Right ventricle myocardium superior (tissue), 1 donor: ENCODE measurements around the gene DNMT3A. TPM values are rescaled to one million over a fixed set of nuclear protein-coding genes. Genes with fewer than 3 reads are reported as not detected.

ENCODE experiments used
- ATAC-seq: fragments of 200-7000 bp; cut with Tn5 transposase; one replicate; pipeline ENCODE4 v1.9.1; 2020; ENCODE audit warnings: mild to moderate bottlenecking; ENCODE audit not compliant: poor library complexity
- DNase-seq: peaks from one replicate; pipeline ENCODE4 v3.0.0-alpha.2; 2020
- intact Hi-C: fragments of 100-400 bp; cut with DNase I; formaldehyde crosslinking; loops from one replicate; pipeline ENCODE4 v1.11.2; 2022
- total RNA-seq: library from RNA; stranded (reverse); fragmentation: NEBNext Ultra II Directional; extraction: Animal tissue kit (Norgen Biotek cat#: 25700); gene quantifications from one replicate; pipeline ENCODE4 v1.2.1, GENCODE V29; 2021
- donor health status: DM: no; HTN: yes; CAD: no; lungs with severe emphysema.

Gene DNMT3A
- total RNA-seq, 1 donor from 2014 or later = 20.2 TPM

GRCh38 chr2:25356088-25356487 is 14.4 kb upstream of the DNMT3A start:
- DNase-seq (no peak), ATAC-seq (no peak)
- intact Hi-C loops = no loop called here

GRCh38 chr2:25355270-25355669 is 13.5 kb upstream of the DNMT3A start:
- no peak for ATAC-seq
- no peak for DNase-seq
- intact Hi-C loops = no loop called here

- ATAC-seq (no peak), DNase-seq (no peak)
- intact Hi-C loops = no loop called here
Observed at GRCh38 chr2:25354116-25354515, 12.4 kb upstream of the DNMT3A start.

GRCh38 chr2:25349397-25349796 is 7.7 kb upstream of the DNMT3A start:
- no peak for ATAC-seq
- intact Hi-C loops = no loop called here

DNA sequence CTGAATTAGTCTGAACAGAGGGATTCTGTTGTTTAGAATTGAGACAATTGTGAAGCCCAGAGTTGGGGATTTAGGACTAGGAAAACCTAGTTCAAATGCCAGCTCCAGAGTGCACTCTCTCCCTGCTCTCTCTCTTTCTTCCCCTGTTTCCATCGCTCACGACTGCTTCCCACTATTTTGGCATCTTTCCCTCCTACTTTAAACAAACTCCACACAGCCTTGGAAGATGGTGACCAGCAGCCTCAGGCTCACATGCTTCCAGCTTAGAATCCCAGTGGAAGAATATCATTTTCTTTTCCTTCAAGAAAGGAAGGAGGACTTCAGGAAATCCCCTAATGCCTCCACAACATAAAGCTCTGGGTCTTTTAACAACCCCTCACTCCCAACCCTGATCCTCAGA is 6.1 kb upstream of the DNMT3A start:
- intact Hi-C loops = no loop called here
- DNase-seq = no peak
- no peak for ATAC-seq

More at GRCh38 chr2:25349397-25349796, 7.7 kb upstream of the DNMT3A start:
- no peak for DNase-seq

DNA sequence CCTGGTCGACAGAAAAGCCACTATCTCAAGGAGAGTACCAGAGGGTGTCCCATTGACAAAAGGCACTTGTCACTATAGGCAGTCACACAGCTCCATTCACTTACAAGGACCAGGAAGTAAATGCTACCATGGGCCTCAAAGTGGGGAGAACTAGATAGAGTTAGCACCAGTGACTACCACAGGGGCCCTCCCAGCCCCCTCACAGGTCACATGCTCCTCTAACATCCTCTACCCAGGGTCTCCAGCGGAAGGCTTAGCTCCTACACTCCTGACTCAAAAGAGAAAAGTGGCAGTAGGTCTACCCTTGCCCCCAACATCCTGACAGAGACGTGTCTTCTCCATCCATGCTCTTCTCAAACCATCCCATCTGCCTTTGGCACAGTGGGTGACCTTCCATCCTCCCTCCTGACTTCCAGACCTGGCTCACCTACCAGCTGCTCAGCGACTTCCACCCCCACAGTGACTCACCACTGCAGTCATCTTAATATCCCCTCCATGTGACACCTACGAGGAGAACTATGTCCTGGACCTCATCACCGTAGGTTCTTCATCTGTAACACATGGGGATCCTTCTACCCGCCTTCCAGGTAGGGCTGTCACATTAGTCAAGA is 5.6 kb upstream of the DNMT3A start:
- DNase-seq (no peak), ATAC-seq (no peak)
- intact Hi-C loops = no loop called here

- ATAC-seq (no peak), DNase-seq (no peak)
- intact Hi-C loops = loop anchor here (2.0 kb wide), 1 partner anchor 179 kb away; no protein-coding TSS in a partner anchor
Observed at GRCh38 chr2:25343187-25343825, 1.6 kb upstream of the DNMT3A start.

GRCh38 chr2:25342372-25343186 is 854 bp upstream of the DNMT3A start:
- intact Hi-C loops = loop anchor here (2.0 kb wide), 1 partner anchor 180 kb away; no protein-coding TSS in a partner anchor
- peak; percentile 88 for DNase-seq

GRCh38 chr2:25341011-25341727 is 556 bp downstream of the DNMT3A start:
- intact Hi-C loops = no loop called here
- DNase-seq (peak; percentile 59), ATAC-seq (no peak)

More at GRCh38 chr2:25342372-25343186, 854 bp upstream of the DNMT3A start:
- ATAC-seq = peak; percentile 87

DNA sequence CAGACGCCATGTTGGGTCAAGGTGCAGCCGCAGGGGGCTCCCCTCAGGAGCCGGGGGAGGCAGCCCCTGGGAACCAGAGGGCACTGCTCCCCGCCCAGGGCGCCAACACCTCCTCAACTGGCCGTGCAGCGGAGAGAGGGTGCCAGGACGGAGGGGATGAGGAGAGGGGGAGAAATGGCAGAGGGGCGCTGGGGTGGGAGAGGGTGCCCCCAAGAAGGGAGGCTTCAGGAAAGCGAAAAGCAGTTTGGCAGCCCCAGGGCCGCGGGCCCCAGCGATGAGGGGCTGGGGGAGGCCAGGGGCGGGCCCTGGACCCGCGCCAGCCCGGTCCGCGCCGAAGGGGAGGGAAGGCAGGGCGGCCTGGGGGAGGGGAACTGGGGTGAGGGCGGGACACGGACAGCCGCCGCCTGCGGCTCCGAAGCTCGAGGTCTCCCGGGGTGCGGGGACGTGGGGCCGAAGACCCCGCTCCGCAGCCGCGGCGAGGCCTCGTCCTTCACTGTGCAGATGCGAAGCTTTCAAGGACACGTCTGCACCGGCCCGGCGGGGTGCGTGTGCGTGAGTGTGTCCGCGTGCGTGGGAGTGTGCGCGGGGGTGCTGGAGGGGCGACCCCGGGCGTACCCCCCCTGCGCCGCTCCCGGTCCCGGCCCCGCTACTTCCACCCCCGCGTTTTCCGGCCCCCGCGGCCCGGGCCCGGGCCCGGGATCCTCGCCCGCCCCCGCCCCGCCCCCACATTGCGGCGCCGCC is 1.4 kb downstream of the DNMT3A start:
- intact Hi-C loops = no loop called here
- ATAC-seq (peak; percentile 32), DNase-seq (peak; percentile 65)

DNA sequence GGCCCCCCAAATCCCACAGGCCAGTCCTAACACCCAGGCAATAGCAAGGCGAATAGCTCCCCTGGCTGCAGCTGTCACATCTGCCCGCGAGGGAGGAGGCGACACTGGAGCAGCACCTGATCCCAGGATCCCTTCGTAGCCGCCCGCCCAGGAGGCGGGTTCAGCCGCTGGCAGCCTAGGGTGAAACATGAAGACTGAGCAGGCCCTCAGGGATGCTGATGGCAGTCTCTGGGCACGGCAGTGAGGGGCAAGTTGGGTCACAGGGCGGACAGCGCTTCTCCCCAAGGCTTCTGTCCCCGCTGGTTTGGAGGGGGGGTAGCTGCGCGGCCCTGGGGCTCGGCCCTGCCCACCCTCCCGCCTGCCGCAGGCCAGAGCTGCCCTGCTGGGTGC is 1.9 kb downstream of the DNMT3A start:
- intact Hi-C loops = no loop called here
- peak; percentile 28 for ATAC-seq
- DNase-seq = peak; percentile 57

- ATAC-seq = peak; percentile 7
- no peak for DNase-seq
- intact Hi-C loops = no loop called here
Observed at GRCh38 chr2:25339211-25339674, 2.5 kb downstream of the DNMT3A start.

GRCh38 chr2:25338401-25338800 is 3.3 kb downstream of the DNMT3A start:
- ATAC-seq (no peak), DNase-seq (no peak)
- intact Hi-C loops = no loop called here

DNA sequence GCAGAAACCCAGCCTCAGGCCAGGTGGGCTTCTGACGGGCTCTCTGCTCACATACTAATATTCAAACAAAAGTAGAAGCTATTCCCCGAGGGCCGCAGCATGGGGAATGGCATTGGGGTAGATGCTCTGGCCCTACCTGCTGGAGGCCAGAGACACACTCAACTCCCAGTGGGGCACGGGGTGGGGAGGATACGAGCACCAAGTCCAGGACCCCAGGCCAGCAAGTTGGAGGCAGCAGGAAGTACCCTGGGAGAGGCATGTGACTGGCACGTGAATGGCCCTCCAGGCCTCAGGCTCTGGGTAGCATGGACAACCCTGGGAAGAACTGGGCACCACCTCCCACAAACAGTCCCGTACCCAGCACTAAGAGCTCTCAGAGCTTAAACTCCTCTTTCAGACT is 3.8 kb downstream of the DNMT3A start:
- intact Hi-C loops = no loop called here
- DNase-seq (no peak), ATAC-seq (no peak)

- no peak for ATAC-seq
- DNase-seq = no peak
- intact Hi-C loops = no loop called here
Observed at GRCh38 chr2:25337276-25337675, 4.4 kb downstream of the DNMT3A start.

GRCh38 chr2:25336383-25336841 is 5.3 kb downstream of the DNMT3A start:
- intact Hi-C loops = no loop called here
- no peak for ATAC-seq
- no peak for DNase-seq

- DNase-seq = no peak
- intact Hi-C loops = no loop called here
- ATAC-seq = no peak
Observed at GRCh38 chr2:25335971-25336370, 5.8 kb downstream of the DNMT3A start.

DNA sequence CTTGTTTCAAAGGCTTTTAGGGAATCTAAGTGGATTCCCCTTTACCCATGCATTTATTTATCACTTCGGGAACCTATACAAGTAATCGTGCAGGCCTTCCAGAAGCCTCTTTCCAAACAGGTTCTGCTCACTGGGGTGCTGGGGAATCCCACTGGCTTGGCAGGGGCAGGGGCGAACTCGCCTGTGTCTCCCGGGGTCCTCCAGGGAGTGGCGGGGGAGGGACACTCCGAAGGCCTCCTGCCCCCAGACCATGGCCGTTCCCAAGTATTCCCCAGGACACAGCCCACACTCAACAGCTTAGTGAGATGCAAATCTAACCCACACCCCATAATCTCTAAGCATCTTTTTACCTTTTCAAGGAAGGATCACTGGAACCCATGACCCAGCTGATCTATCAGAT is 6.5 kb downstream of the DNMT3A start:
- no peak for ATAC-seq
- no peak for DNase-seq
- intact Hi-C loops = no loop called here
